ENCODE results near the gene MAG.

- TF ChIP-seq CTCF (conservative IDR thresholded peaks at IDR 0.05 in 1 of 2, IDR thresholded peaks at IDR 0.05 in 1 of 2; ENCODE audit: extremely low read depth in 1 of 2, insufficient read depth in 1 of 2, low read depth in 1 of 2, low read length in 2 of 2): no peak
- TF ChIP-seq EZH2 (IDR thresholded peaks at IDR 0.05; ENCODE audit: borderline replicate concordance, low read length): no peak
These were observed 56.0 kb downstream of the MAG start for GRCh38 chr19:35347930-35348298.
